Stimulated activated CD8-positive, alpha-beta memory T cell treated with anti-CD3 and anti-CD28 coated beads, Interleukin-15, amount 100 ng/mL, for 24 hours (primary cell): ENCODE data around the gene TTC29.

Source experiments
- DNase-seq: peaks from one replicate; pipeline ENCODE4 v3.0.0-alpha.2; 2020; ENCODE audit warnings: low read depth

Gene TTC29

GRCh38 chr4:146945556-146946374 is at the start of gene TTC29:
TSS of gene TTC29 (minus strand) at chr4:146945864. CDS start at chr4:146939895, 5,969 bp downstream.
- DNase-seq, result peak; percentile 66

DNA sequence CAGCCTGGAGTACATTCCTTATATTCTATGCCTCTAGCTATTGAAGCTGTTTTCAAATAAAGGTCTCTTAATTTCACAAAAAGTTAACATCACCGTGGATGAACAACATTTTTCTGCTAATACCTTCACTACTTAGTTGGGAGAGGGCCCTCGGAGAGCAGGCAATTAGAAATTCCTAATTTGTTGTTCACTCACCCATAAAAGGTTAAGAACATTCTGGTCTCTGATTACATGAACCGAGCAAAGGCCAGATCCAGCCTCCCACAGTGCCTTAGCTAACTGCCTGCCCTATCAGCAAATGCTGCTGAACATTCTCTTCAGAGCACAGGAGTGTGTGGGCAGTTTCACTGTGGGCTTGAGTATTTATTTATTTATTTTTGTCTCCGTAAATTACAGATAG is 36.0 kb upstream of the TTC29 start:
- DNase-seq, result no peak

DNA sequence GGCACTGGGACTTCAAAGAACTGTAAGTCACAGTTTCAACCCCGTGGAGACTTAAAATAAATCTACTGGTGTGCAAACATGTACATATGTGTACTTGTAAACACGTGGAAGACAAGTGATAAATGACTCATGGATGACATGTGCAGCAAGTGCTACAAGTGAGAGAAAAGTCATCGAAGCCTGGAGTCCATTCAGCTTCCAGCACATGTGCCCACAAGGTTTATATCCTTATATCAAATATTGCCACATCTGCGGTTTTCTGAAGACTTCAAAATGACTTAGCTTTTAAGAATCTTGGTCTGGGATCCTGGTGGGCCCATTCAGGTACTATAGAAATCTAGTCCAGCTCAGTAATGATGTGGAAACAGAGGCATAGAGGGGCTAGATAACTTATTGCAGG is 33.0 kb upstream of the TTC29 start:
- DNase-seq, result no peak

DNA sequence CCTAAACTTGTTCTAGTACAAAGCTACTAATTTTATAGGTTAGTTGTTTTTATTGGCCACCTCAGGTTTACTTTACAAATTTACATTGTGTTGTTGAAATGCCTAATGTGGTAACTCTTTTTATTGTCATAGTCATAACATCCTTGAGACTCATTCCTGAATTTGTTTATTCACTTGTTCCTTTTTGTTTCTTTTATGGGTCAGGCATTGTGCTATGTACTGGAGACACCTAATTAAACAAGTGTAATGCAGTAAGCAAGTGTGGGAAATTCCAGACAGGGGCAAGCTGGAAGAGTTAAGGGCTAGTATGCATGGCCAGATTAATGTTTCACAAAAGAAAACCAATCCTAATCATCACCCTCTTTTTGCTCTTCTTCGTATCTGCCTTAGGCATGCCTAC is 30.5 kb upstream of the TTC29 start:
- no peak for DNase-seq

DNA sequence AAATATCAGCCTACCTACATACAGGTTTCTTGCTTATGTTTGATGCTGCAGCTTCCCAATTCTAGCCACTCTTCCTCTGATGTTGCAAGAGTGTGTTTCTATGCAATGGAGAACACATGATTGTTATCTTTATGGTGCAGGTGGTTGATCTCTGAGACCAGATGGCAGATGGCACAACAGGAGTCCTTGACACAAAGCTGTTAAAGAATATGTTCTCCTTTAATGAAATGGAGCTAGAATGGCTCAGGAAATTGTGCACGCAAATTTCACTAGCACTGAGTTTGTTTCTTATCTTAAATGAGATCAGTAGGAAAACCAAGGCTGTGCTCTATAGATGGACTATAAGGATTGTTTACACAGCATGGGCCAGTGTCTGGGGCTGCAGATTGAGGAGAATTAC is 29.9 kb upstream of the TTC29 start:
- DNase-seq, result no peak

- DNase-seq, result no peak
Measured at GRCh38 chr4:146975036-146975435, 29.4 kb upstream of the TTC29 start.

DNA sequence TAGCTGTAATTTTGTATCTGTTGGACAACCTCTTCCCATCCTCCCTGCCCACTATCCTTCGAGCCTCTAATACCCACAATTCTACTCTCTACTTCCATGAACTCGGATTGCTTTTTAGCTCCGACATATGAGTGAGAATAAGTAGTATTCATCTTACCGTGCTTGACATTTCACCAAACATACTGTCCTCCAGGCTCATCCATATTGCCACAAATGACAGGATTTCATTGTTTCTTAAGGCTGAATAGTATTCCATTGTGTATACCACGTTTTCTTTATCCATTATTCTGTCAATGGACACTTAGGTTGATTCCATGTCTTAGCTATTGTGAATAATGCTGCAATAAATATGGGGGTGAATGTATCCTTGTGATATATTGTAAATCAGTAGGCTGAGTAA is 26.4 kb upstream of the TTC29 start:
- DNase-seq, result no peak

GRCh38 chr4:146969126-146969525 is 23.5 kb upstream of the TTC29 start:
- DNase-seq, result no peak

DNA sequence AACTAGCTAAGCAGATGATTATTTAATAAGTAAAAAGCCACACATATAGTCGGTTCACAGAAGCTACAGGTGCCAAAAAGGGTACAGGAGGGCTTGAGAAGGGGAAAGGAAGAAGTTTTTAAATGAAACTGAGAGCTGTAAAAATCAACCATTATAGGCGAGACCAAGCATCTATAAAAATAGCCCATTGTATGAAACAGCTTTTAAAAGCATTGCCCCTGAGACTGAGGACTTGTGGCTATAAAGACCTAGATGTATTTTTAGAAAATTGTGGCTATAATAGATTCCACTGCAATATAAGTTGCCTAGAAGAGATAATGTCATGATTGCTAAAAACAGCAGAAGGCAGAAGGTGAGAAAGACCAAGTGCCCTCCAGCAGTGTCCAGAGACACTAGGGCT is 15.0 kb upstream of the TTC29 start:
- DNase-seq, result no peak

DNA sequence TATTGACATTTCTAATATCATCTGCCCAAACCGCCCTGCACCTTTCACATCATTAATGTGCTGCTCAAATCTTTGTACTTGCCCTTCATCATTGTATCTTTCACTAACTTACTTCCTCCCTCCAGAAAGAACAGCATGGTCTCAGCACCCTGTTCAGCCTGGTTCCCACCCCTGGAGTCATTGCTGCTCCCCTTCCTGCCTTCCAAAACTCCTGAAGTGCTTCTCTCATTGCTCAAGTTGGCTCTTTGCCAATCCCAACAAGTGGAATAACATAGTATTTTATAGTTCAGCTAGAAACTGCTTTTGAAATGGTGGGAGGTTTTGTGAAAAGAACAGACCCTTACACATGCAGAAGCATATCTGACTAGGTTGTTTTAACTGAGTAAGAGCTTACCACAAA is 14.0 kb upstream of the TTC29 start:
- no peak for DNase-seq

GRCh38 chr4:146957237-146957636 is 11.6 kb upstream of the TTC29 start:
- DNase-seq, result no peak

DNA sequence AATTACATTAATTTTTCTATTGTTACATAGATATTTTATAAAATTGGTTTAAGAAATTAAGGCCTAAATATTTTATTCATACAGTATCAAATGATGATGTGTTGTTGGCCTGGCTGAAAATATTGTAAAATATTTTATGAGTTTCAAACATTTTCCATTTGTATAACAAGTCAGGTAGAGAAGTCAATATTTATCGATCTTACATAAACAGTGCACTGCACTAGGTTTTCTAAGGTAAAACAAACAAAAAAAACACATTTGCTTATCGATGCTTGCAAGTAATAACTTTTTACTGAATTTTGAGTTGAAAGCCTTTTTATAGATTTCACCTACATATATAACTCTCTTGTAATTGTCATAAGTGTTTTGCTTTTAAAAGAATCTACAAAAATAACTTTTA is 7.2 kb upstream of the TTC29 start:
- no peak for DNase-seq

DNA sequence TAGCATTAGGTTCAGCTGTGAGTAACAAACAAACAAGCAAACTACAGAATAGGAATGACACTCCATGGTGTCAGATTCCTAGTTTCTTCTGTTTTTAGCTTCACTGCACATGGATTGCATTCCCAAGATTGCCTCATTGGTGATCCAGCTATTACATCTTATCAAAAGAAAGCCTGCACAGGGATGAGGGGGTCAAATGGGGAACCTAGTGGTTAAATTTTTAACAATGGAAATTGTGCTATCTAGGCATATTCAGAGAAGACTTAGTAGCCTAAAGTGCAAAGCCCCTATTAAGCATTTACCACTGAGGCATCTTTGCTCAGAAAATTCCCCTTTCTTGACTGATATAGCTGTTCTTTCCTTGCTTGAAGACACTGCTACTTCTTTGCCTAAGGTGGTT is 3.9 kb upstream of the TTC29 start:
- no peak for DNase-seq

DNA sequence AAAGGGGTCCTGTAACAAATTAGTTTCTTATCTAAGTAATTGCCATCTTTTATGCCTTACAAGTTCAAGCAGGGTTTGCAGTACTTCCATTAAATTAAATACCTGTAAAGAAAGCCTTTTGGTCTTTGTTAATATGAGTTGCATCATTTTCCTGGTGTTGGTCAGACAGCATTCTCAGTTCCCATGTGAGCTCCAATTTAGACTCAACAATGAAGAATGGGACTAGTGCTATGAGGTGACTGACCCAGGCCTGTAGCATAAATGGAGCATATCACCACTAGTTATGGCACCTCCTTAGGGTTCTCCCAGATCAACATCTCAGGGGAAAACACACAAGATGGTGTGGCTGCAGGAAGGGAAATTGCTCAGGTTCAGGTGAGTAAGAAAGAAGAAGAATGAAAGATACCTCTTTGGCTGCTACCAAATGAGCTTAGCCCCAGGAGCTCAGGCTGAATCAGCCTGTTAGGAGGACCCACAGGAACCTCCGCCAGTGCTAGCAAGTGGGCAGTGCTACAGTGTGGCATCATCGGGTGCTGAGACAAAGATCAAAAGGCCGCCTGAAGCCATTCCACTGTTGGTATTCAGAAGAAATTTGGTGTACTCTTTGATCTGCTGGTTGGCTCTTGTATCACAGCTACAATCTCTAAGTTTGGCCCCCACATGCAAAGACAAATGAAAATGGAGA is 1.8 kb downstream of the TTC29 start:
- DNase-seq, result no peak

GRCh38 chr4:146932116-146932515 is 13.5 kb downstream of the TTC29 start:
- DNase-seq, result no peak

- no peak for DNase-seq
Measured at GRCh38 chr4:146930673-146931072, 15.0 kb downstream of the TTC29 start.

GRCh38 chr4:146927695-146928094 is 18.0 kb downstream of the TTC29 start:
- DNase-seq, result no peak

GRCh38 chr4:146916479-146917076 is 29.1 kb downstream of the TTC29 start:
- DNase-seq, result no peak

DNA sequence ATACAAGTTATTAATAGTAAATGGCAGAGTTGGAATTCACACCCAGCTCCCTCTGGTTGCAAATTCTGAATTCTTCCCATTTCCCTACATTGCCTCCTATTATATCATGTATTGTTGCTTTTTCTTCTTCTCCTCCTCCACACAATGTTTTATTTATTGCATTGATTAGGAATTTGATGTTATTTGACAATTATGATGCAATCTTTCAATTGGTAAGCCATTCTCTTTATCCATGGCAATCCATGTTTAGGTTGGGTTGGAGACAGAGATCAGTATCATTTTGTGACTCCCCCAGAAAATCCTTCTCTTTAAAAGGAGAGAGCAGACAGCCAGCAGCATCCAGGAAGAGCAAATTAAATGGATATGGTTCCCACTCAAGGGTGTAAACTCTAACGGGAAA is 30.5 kb downstream of the TTC29 start:
- no peak for DNase-seq

DNA sequence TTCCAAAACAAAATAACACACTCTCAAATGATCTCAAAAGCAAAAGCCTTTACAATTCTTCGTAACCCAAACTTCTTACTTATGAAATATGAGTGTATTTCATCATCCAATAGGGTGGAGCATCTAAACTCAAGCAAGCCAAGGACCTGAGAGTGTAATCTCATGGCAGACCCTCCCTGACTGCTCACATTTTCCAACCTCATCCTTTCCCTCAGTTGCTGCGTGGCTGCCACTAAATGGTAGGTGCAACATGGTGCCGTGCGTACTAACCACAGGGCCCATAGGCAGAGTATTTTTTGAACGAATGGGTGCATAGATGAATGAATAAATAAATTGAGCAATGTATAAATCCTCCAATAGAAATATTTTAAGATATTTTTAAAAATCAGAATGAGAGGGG is 45.4 kb downstream of the TTC29 start:
- DNase-seq, result no peak

- no peak for DNase-seq
Measured at GRCh38 chr4:146890301-146890700, 55.4 kb downstream of the TTC29 start.

DNA sequence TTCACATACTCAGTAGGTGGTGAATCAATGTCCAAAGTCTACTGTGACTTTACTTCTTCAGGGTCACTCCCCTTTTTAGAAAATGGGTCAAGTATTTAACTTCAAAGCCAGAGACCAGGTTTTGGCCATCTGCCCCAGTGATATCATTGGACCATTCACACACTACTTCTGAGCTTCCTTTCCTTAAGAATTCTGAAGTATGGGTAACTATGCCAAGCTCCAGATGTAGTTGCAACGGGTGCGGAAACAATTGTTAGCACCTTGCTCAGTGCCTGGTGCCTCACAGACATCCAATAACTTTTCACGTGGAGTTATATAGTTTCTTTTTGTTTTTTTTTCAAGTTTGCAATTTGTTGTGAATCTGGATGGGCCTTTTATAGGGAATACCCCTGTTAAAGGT is 62.6 kb downstream of the TTC29 start:
- no peak for DNase-seq

DNA sequence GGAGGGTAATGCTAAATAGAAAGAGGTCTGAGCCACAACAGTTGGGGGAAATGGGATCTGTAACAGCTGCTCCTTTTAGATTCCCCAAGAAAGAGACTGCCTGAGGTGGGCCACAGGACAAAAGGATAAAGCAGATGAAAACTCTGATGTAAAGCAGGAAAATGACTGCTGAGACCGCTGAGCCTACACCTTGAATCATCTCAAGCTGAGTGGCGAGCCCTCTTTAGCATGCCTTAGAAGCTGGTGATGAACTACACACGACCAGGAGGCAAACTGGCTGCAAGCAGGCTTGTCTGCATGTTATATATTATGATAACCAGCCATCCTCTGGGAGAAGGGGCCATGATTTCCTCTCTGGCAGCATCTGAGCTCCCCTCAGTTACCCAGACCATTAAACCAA is 88.4 kb downstream of the TTC29 start:
- no peak for DNase-seq
